Measurements from ENCODE around the gene R3HDM1.

Gene R3HDM1

DNA sequence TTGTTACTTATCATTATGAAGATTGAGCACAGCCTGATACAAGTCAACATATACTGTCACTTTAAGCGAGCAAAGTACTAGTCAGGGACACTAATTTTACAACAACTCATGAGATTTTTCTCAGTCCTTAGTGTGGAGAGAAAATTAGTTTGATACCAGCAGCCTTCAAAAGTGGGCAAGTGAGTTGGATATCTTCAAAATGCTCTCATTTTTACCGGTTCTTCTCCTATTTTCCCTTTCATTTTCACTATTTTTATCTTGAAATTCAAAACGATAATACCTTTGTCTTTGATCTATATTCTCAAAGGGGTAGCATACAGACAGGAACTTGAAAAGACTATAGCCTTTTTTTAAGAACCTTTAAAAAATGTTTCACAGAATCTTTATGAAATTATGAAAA lies 158.4 kb downstream of the R3HDM1 start:
- H3K9me3 ChIP-seq (ENCODE audit: insufficient read depth, low read depth, low read length) = no peaks in the 10 kb centered on the region
- no peak overlapping the region for H2BK12ac ChIP-seq (ENCODE audit: low read length)
- no peaks in the 10 kb centered on the region for H3K4me1 ChIP-seq (ENCODE audit: control insufficient read depth in 1 of 2, insufficient read depth in 2 of 2, low read length in 2 of 2)
- no peak for DNase-seq
- H3K14ac ChIP-seq (ENCODE audit: low read length) = no peak overlapping the region
- H3K27me3 ChIP-seq (ENCODE audit: insufficient read depth, low read length) = no peaks in the 10 kb centered on the region
- no peak overlapping the region for H2BK120ac ChIP-seq (ENCODE audit: insufficient read depth, low read length, poor library complexity)
- no peak overlapping the region for H3K4me2 ChIP-seq (ENCODE audit: low read length)
- H3K9ac ChIP-seq (ENCODE audit: low read length) = no peak overlapping the region
- H2AK5ac ChIP-seq (ENCODE audit: low read length) = no peak overlapping the region
- H2AFZ ChIP-seq (ENCODE audit: insufficient read depth, low read length, poor library complexity) = no peak overlapping the region
- H3K79me1 ChIP-seq (ENCODE audit: low read length) = no peaks in the 10 kb centered on the region
- WGBS (ENCODE audit: extremely low coverage, insufficient coverage, insufficient read length) = no CpG with 5 or more reads among the region's 3 CpGs
- no peak overlapping the region for H4K12ac ChIP-seq (ENCODE audit: low read depth, low read length)
- H2BK5ac ChIP-seq (ENCODE audit: low read depth, low read length, poor library complexity) = no peak overlapping the region
- no peak overlapping the region for H3K4me3 ChIP-seq (ENCODE audit: low read depth, low read length)
- H3K36me3 ChIP-seq (ENCODE audit: control insufficient read depth in 1 of 2, insufficient read depth in 2 of 2, low read length in 2 of 2) = peaks cover 0 to 1% of the 10 kb centered on the region in 2 experiments
- no peak overlapping the region for H3K23ac ChIP-seq (ENCODE audit: low read length)
- no peak overlapping the region for H3K4ac ChIP-seq (ENCODE audit: low read depth, low read length)
- H3K79me2 ChIP-seq (ENCODE audit: control insufficient read depth, insufficient read depth, low read length, poor library complexity) = no peaks in the 10 kb centered on the region
- H3K27ac ChIP-seq (ENCODE audit: low read depth, low read length) = no peak overlapping the region
- H3K18ac ChIP-seq (ENCODE audit: low read length) = no peak overlapping the region
- H4K91ac ChIP-seq (ENCODE audit: low read depth, low read length) = no peak overlapping the region
- no peak overlapping the region for H4K8ac ChIP-seq (ENCODE audit: low read depth, low read length)

DNA sequence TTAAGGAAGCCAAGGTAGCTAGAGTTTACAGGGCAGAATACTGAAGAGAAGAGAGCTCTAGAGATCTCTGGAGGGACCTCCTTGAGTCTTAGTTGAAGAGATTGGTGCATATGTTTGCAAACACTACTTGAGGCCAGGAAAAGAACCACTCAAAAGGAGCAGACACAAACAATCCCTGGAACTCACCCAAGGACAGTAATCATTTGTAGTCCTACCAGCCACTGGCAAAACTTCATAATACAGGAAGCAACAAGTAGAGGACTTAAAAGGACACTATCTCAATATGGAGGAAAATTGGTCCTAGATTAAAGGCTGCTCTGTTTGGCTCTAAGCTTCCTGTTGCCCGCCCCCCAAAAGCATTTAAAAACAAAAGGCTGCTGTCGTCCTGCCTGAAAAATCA lies 163.4 kb downstream of the R3HDM1 start:
- Histone ChIP-seq H3K4me3 (ENCODE audit: low read depth, low read length) (no peak overlapping the region), H2BK5ac (ENCODE audit: low read depth, low read length, poor library complexity) (no peak overlapping the region), H3K18ac (ENCODE audit: low read length) (no peak overlapping the region), H3K9me3 (ENCODE audit: insufficient read depth, low read depth, low read length) (no peaks in the 10 kb centered on the region), H3K27ac (ENCODE audit: low read depth, low read length) (no peak overlapping the region), H3K4me1 (ENCODE audit: control insufficient read depth in 1 of 2, insufficient read depth in 2 of 2, low read length in 2 of 2) (no peaks in the 10 kb centered on the region), H2AFZ (ENCODE audit: insufficient read depth, low read length, poor library complexity) (no peak overlapping the region), H3K23ac (ENCODE audit: low read length) (no peak overlapping the region), H4K91ac (ENCODE audit: low read depth, low read length) (no peak overlapping the region), H2BK120ac (ENCODE audit: insufficient read depth, low read length, poor library complexity) (no peak overlapping the region), H4K8ac (ENCODE audit: low read depth, low read length) (no peak overlapping the region), H3K14ac (ENCODE audit: low read length) (no peak overlapping the region), H3K79me2 (ENCODE audit: control insufficient read depth, insufficient read depth, low read length, poor library complexity) (no peaks in the 10 kb centered on the region), H2AK5ac (ENCODE audit: low read length) (no peak overlapping the region), H3K9ac (ENCODE audit: low read length) (no peak overlapping the region), H4K12ac (ENCODE audit: low read depth, low read length) (no peak overlapping the region), H3K4ac (ENCODE audit: low read depth, low read length) (no peak overlapping the region), H3K79me1 (ENCODE audit: low read length) (no peaks in the 10 kb centered on the region), H3K36me3 (ENCODE audit: control insufficient read depth in 1 of 2, insufficient read depth in 2 of 2, low read length in 2 of 2) (peaks cover 0 to 1% of the 10 kb centered on the region in 2 experiments), H3K4me2 (ENCODE audit: low read length) (no peak overlapping the region), H2BK12ac (ENCODE audit: low read length) (no peak overlapping the region), H3K27me3 (ENCODE audit: insufficient read depth, low read length) (no peaks in the 10 kb centered on the region)
- WGBS (ENCODE audit: extremely low coverage, insufficient coverage, insufficient read length) = no CpG with 5 or more reads among the region's 2 CpGs
- no peak for DNase-seq

DNA sequence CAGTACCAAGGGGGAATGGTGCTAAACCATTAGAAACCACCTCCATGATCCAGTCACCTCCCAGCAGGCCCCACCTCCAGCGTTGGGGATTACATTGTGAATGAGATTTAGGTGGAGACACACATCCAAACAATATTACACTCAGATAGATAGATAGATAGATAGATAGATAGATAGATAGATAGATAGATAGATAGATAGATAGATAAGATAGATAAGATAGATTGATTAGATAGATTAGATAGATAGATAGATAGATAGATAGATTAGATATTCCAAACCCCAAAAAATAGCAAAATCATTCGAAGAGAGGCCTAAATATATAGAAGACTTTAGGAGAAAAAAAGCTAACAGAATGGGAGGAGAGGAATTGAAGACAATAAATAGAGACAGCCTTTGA lies 167.6 kb downstream of the R3HDM1 start:
- Histone ChIP-seq H3K79me2 (ENCODE audit: control insufficient read depth, insufficient read depth, low read length, poor library complexity) (no peaks in the 10 kb centered on the region), H3K9me3 (ENCODE audit: insufficient read depth, low read depth, low read length) (no peaks in the 10 kb centered on the region), H2AFZ (ENCODE audit: insufficient read depth, low read length, poor library complexity) (no peak overlapping the region), H2AK5ac (ENCODE audit: low read length) (no peak overlapping the region), H3K18ac (ENCODE audit: low read length) (no peak overlapping the region), H3K79me1 (ENCODE audit: low read length) (no peaks in the 10 kb centered on the region), H2BK120ac (ENCODE audit: insufficient read depth, low read length, poor library complexity) (no peak overlapping the region), H3K14ac (ENCODE audit: low read length) (no peak overlapping the region), H4K8ac (ENCODE audit: low read depth, low read length) (no peak overlapping the region), H3K4ac (ENCODE audit: low read depth, low read length) (no peak overlapping the region), H2BK12ac (ENCODE audit: low read length) (no peak overlapping the region), H4K91ac (ENCODE audit: low read depth, low read length) (no peak overlapping the region), H4K12ac (ENCODE audit: low read depth, low read length) (no peak overlapping the region), H3K9ac (ENCODE audit: low read length) (no peak overlapping the region), H2BK5ac (ENCODE audit: low read depth, low read length, poor library complexity) (no peak overlapping the region), H3K4me3 (ENCODE audit: low read depth, low read length) (no peak overlapping the region), H3K27me3 (ENCODE audit: insufficient read depth, low read length) (no peaks in the 10 kb centered on the region), H3K27ac (ENCODE audit: low read depth, low read length) (no peak overlapping the region), H3K4me1 (ENCODE audit: control insufficient read depth in 1 of 2, insufficient read depth in 2 of 2, low read length in 2 of 2) (no peaks in the 10 kb centered on the region), H3K23ac (ENCODE audit: low read length) (no peak overlapping the region), H3K36me3 (ENCODE audit: control insufficient read depth in 1 of 2, insufficient read depth in 2 of 2, low read length in 2 of 2) (peaks cover 0 to 4% of the 10 kb centered on the region in 2 experiments), H3K4me2 (ENCODE audit: low read length) (no peak overlapping the region)
- no peak for DNase-seq
- WGBS (ENCODE audit: extremely low coverage, insufficient coverage, insufficient read length) = no CpG with 5 or more reads among the region's 2 CpGs

DNA sequence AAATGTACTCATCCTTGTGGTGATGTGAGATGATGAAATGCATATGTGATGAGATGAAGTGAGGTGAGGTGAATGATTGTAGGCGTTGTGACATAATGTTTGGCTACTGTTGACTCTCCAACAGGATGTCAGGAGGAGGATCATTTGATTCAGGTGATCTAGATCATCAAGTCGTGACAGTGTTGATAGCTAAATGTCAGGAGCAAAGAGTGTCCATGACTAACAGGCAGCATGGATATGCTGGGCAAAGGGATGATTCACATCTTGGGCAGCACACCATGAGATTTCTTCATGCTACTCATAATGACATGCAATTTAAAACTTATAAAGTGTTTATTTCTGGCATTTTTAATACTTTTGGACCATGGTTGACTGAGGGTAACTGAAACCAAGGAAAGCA lies 170.2 kb downstream of the R3HDM1 start:
- Histone ChIP-seq H3K9ac (ENCODE audit: low read length) (no peak overlapping the region), H2AFZ (ENCODE audit: insufficient read depth, low read length, poor library complexity) (no peak overlapping the region), H2BK120ac (ENCODE audit: insufficient read depth, low read length, poor library complexity) (no peak overlapping the region), H4K8ac (ENCODE audit: low read depth, low read length) (no peak overlapping the region), H3K79me1 (ENCODE audit: low read length) (no peaks in the 10 kb centered on the region), H3K27me3 (ENCODE audit: insufficient read depth, low read length) (no peaks in the 10 kb centered on the region), H2BK12ac (ENCODE audit: low read length) (no peak overlapping the region), H3K4me3 (ENCODE audit: low read depth, low read length) (no peak overlapping the region), H4K12ac (ENCODE audit: low read depth, low read length) (no peak overlapping the region), H4K91ac (ENCODE audit: low read depth, low read length) (no peak overlapping the region), H3K4ac (ENCODE audit: low read depth, low read length) (no peak overlapping the region), H2BK5ac (ENCODE audit: low read depth, low read length, poor library complexity) (no peak overlapping the region), H3K18ac (ENCODE audit: low read length) (no peak overlapping the region), H3K14ac (ENCODE audit: low read length) (no peak overlapping the region), H3K4me1 (ENCODE audit: control insufficient read depth in 1 of 2, insufficient read depth in 2 of 2, low read length in 2 of 2) (no peaks in the 10 kb centered on the region), H3K27ac (ENCODE audit: low read depth, low read length) (no peak overlapping the region), H3K79me2 (ENCODE audit: control insufficient read depth, insufficient read depth, low read length, poor library complexity) (no peaks in the 10 kb centered on the region), H3K4me2 (ENCODE audit: low read length) (no peak overlapping the region), H3K9me3 (ENCODE audit: insufficient read depth, low read depth, low read length) (no peaks in the 10 kb centered on the region), H2AK5ac (ENCODE audit: low read length) (no peak overlapping the region), H3K23ac (ENCODE audit: low read length) (no peak overlapping the region), H3K36me3 (ENCODE audit: control insufficient read depth in 1 of 2, insufficient read depth in 2 of 2, low read length in 2 of 2) (peaks cover 0 to 4% of the 10 kb centered on the region in 2 experiments)
- 100% methylated on average over 1 of the region's 2 CpGs for WGBS (ENCODE audit: extremely low coverage, insufficient coverage, insufficient read length)
- no peak for DNase-seq

Measured in trophoblast cell (in vitro differentiated cells and primary cell).